NCI-H345 treated with DMSO at 0.1 percent for 48 hours (cell line): ENCODE results near the gene C5AR1.
"Not testable (repeated sequence)": the region's sequence is repeated elsewhere in the genome, so short reads cannot be mapped to it uniquely, and the experiment has no call there.

Source experiments
- DNase-seq: peaks from one replicate; lab custom pipeline; 2025; ENCODE audit not compliant: unreplicated experiment; lab: John Stamatoyannopoulos, UW

Gene C5AR1

GRCh38 chr19:47283405-47284059 is 26.1 kb upstream of the C5AR1 start:
- no peak for DNase-seq

GRCh38 chr19:47284324-47284899 is 25.2 kb upstream of the C5AR1 start:
- peak; percentile 32 for DNase-seq

- DNase-seq = peak; percentile 58
These were observed 13.6 kb upstream of the C5AR1 start for GRCh38 chr19:47296036-47296435.

GRCh38 chr19:47300867-47301266 is 8.8 kb upstream of the C5AR1 start:
- not testable (repeated sequence) for DNase-seq

- DNase-seq = no peak
These were observed 7.4 kb upstream of the C5AR1 start for GRCh38 chr19:47302249-47302648.

- no peak for DNase-seq
These were observed 5.7 kb upstream of the C5AR1 start for GRCh38 chr19:47303966-47304365.

GRCh38 chr19:47305309-47305751 is 4.3 kb upstream of the C5AR1 start:
- peak; percentile 7 for DNase-seq

- DNase-seq = no peak
These were observed 3.4 kb upstream of the C5AR1 start for GRCh38 chr19:47306303-47306702.

GRCh38 chr19:47309038-47309437 is 623 bp upstream of the C5AR1 start:
- no peak for DNase-seq

GRCh38 chr19:47310323-47310722 is 662 bp downstream of the C5AR1 start:
- no peak for DNase-seq

GRCh38 chr19:47310819-47311218 is 1.2 kb downstream of the C5AR1 start:
- peak; percentile 19 for DNase-seq

GRCh38 chr19:47312366-47313006 is 2.8 kb downstream of the C5AR1 start:
- no peak for DNase-seq

- no peak for DNase-seq
These were observed 4.2 kb downstream of the C5AR1 start for GRCh38 chr19:47313754-47314295.

- DNase-seq = no peak
These were observed 5.6 kb downstream of the C5AR1 start for GRCh38 chr19:47315125-47315821.

GRCh38 chr19:47316513-47316912 is 6.9 kb downstream of the C5AR1 start:
- no peak for DNase-seq

- DNase-seq = no peak
These were observed 10.5 kb downstream of the C5AR1 start for GRCh38 chr19:47319923-47320871.

GRCh38 chr19:47321630-47322029 is 12.0 kb downstream of the C5AR1 start:
- DNase-seq = no peak

GRCh38 chr19:47322058-47322457 is 12.4 kb downstream of the C5AR1 start:
- DNase-seq = no peak

- no peak for DNase-seq
These were observed 13.7 kb downstream of the C5AR1 start for GRCh38 chr19:47323409-47323808.

GRCh38 chr19:47323872-47324271 is 14.2 kb downstream of the C5AR1 start:
- DNase-seq = no peak
